A549 (cell line): ENCODE measurements around the gene GDI2. TPM values are rescaled to one million over a fixed set of nuclear protein-coding genes. Genes with fewer than 3 reads are reported as not detected.

Experiments used
- BHLHE40 ChIP-seq: IDR thresholded peaks from 2 replicates; pipeline ENCODE4 v1.6.1; 2012; ENCODE audit warnings: low read depth, low read length, inconsistent platforms
- CBX8 ChIP-seq: fragments of 200-600 bp; sonication (generic); IDR thresholded peaks from 2 replicates; pipeline ENCODE4 v1.6.1; 2016
- CEBPB ChIP-seq, 2 experiments: fragments of >200 bp in 1 of 2; sonication (Bioruptor Twin) in 1 of 2; formaldehyde crosslinking in 1 of 2; IDR thresholded peaks; 2 replicates each; pipeline ENCODE4 v1.6.1; 2012 to 2016
- CHD4 ChIP-seq: fragments of 200-600 bp; sonication (generic); IDR thresholded peaks from 2 replicates; pipeline ENCODE4 v1.6.1; 2016; ENCODE audit warnings: antibody characterized with exemption, mild to moderate bottlenecking, borderline replicate concordance
- EHF ChIP-seq: fragments of 250-450 bp; sonication (Bioruptor Pico); IDR thresholded peaks from 2 replicates; pipeline ENCODE4 v1.5.0; 2020; ENCODE audit warnings: mild to moderate bottlenecking
- FOSL2 ChIP-seq, 2 experiments: fragments of 450-650 bp in 1 of 2; fragments of >200 bp in 1 of 2; sonication (Bioruptor Twin) in 1 of 2; formaldehyde crosslinking; IDR thresholded peaks; 2 replicates each; pipeline versions ENCODE4 v1.5.0 to v1.6.1; 2016 to 2020; ENCODE audit warnings: mild to moderate bottlenecking in 1 of 2, moderate library complexity in 1 of 2
- FOXS1 ChIP-seq: fragments of 250-450 bp; sonication (Bioruptor Pico); IDR thresholded peaks from 2 replicates; pipeline ENCODE4 v1.5.0; 2020; ENCODE audit warnings: mild to moderate bottlenecking, moderate library complexity
- GATA3 ChIP-seq: IDR thresholded peaks from 2 replicates; pipeline ENCODE4 v1.6.1; 2012; ENCODE audit warnings: borderline replicate concordance
- HEYL ChIP-seq: fragments of 250-450 bp; sonication (Bioruptor Pico); IDR thresholded peaks from 2 replicates; pipeline ENCODE4 v1.8.0; 2021; ENCODE audit warnings: mild to moderate bottlenecking, moderate library complexity
- HOXB5 ChIP-seq: fragments of 250-450 bp; sonication (Bioruptor Pico); IDR thresholded peaks from 2 replicates; pipeline ENCODE4 v1.5.0; 2020; ENCODE audit warnings: mild to moderate bottlenecking, moderate library complexity
- JUN ChIP-seq, 2 experiments: fragments of >200 bp; sonication (Bioruptor Twin); formaldehyde crosslinking; IDR thresholded peaks; 2 replicates in 1 of 2; 3 replicates in 1 of 2; pipeline ENCODE4 v1.6.1; 2016 to 2017
- KDM5A ChIP-seq: fragments of 200-600 bp; sonication (generic); IDR thresholded peaks from 2 replicates; pipeline ENCODE4 v1.6.1; 2016; ENCODE audit warnings: antibody characterized with exemption, mild to moderate bottlenecking
- MYC ChIP-seq: IDR thresholded peaks from 2 replicates; pipeline ENCODE4 v1.6.1; 2012; ENCODE audit warnings: mild to moderate bottlenecking, inconsistent platforms, low read length, improper control_type of control experiment, borderline replicate concordance
- NR3C1 ChIP-seq: fragments of >200 bp; sonication (Bioruptor Twin); formaldehyde crosslinking; IDR thresholded peaks from 3 replicates; pipeline ENCODE4 v1.6.1; 2017
- PHF8 ChIP-seq: fragments of 200-600 bp; sonication (generic); IDR thresholded peaks from 2 replicates; pipeline ENCODE4 v1.6.1; 2016; ENCODE audit warnings: low read depth, mild to moderate bottlenecking, antibody characterized with exemption, moderate library complexity, borderline replicate concordance
- POLR2A ChIP-seq: IDR thresholded peaks from 2 replicates; pipeline ENCODE4 v1.6.1; 2012; ENCODE audit warnings: mild to moderate bottlenecking, low read length
- POLR2AphosphoS2 ChIP-seq: conservative IDR thresholded peaks from 2 replicates; pipeline ENCODE4 v1.6.1; 2012; ENCODE audit warnings: low read length, improper control_type of control experiment, inconsistent platforms
- RAD21 ChIP-seq, 2 experiments: fragments of >200 bp in 1 of 2; sonication (Bioruptor Twin) in 1 of 2; formaldehyde crosslinking in 1 of 2; IDR thresholded peaks in 1 of 2; conservative IDR thresholded peaks in 1 of 2; 2 replicates in 1 of 2; 3 replicates in 1 of 2; pipeline ENCODE4 v1.6.1; 2012 to 2018; ENCODE audit warnings: inconsistent platforms in 1 of 2
- REST ChIP-seq: fragments of 200-600 bp; sonication (generic); IDR thresholded peaks from 2 replicates; pipeline ENCODE4 v1.6.1; 2016; ENCODE audit warnings: antibody characterized with exemption, mild to moderate bottlenecking, moderate library complexity
- TFCP2L1 ChIP-seq: fragments of 250-450 bp; sonication (Bioruptor Pico); IDR thresholded peaks from 2 replicates; pipeline ENCODE4 v1.5.0; 2021; ENCODE audit warnings: mild to moderate bottlenecking
- ZC3H11A ChIP-seq: fragments of 450-650 bp; IDR thresholded peaks from 2 replicates; pipeline ENCODE4 v1.6.1; 2014; ENCODE audit warnings: antibody characterized with exemption, mild to moderate bottlenecking
- ZNF302 ChIP-seq: fragments of 250-450 bp; sonication (Bioruptor Pico); IDR thresholded peaks from 2 replicates; pipeline ENCODE4 v1.9.0; 2021; ENCODE audit warnings: inconsistent platforms, mild to moderate bottlenecking, moderate library complexity
- polyA plus RNA-seq, 4 experiments: library from polyadenylated mRNA; depleted of rRNA in 3 of 4; stranded (reverse); fragments of >200 nt; fragmentation: RNase III in 1 of 4; extraction: RNeasy Plus Mini Kit Qiagen cat#74134 plus additional on column Dnase treatment in 1 of 4; gene quantifications; 2 replicates in 3 of 4; 3 replicates in 1 of 4; pipeline ENCODE4 v1.2.3, GENCODE V29; 2011 to 2017
- TF ChIP-seq, protein P1 (sequence below): fragments of >200 bp; sonication (Bioruptor Twin); formaldehyde crosslinking; IDR thresholded peaks from 3 replicates; pipeline ENCODE4 v1.5.1; 2016
- TF ChIP-seq, protein P2 (sequence below): fragments of 250-450 bp; sonication (Bioruptor Pico); IDR thresholded peaks from 2 replicates; pipeline ENCODE4 v1.5.0; 2020; ENCODE audit warnings: low read depth, mild to moderate bottlenecking, moderate library complexity

Gene GDI2
- polyA plus RNA-seq, 2 of the 4 experiments (the other 2 are of a cell fraction), result 278 to 304 TPM

GRCh38 chr10:5813341-5814109 is at the start of gene GDI2 (continued):
- TF ChIP-seq EHF (CRISPR knock-in tag) (peak; percentile 73; the same call in 1 of the 2 replicates), POLR2A (peak; percentile 83), HOXB5 (CRISPR knock-in tag) (peak; percentile 85), POLR2AphosphoS2 (no peak), CHD4 (no peak), BHLHE40 (peak; percentile 61), HEYL (peak; percentile 71; the same call in 1 of the 2 replicates), GATA3 (peak; percentile 55), CBX8 (no peak), FOSL2 (IDR thresholded peaks at IDR 0.05) (no peak), FOSL2 (CRISPR knock-in tag; IDR thresholded peaks at IDR 0.05) (0 out of 2 replicates have a peak, but pooled peaks have one; percentile 17), KDM5A (no peak), REST (peak; percentile 92), JUN (IDR thresholded peaks at IDR 0.05) (peak; percentile 77 to 97), ZC3H11A (no peak; the same call in 1 of the 2 replicates), ZNF302 (CRISPR knock-in tag) (peak; percentile 17; the same call in 1 of the 2 replicates), MYC (peak; percentile 100), NR3C1 (no peak), RAD21 (conservative IDR thresholded peaks at IDR 0.05 in 1 of 2, IDR thresholded peaks at IDR 0.05 in 1 of 2) (no peak), CEBPB (IDR thresholded peaks at IDR 0.05) (no peak), TFCP2L1 (CRISPR knock-in tag) (no peak; the same call in 1 of the 2 replicates), PHF8 (peak; percentile 85), FOXS1 (CRISPR knock-in tag) (no peak; the same call in 1 of the 2 replicates)
- TF ChIP-seq, protein P1, sequence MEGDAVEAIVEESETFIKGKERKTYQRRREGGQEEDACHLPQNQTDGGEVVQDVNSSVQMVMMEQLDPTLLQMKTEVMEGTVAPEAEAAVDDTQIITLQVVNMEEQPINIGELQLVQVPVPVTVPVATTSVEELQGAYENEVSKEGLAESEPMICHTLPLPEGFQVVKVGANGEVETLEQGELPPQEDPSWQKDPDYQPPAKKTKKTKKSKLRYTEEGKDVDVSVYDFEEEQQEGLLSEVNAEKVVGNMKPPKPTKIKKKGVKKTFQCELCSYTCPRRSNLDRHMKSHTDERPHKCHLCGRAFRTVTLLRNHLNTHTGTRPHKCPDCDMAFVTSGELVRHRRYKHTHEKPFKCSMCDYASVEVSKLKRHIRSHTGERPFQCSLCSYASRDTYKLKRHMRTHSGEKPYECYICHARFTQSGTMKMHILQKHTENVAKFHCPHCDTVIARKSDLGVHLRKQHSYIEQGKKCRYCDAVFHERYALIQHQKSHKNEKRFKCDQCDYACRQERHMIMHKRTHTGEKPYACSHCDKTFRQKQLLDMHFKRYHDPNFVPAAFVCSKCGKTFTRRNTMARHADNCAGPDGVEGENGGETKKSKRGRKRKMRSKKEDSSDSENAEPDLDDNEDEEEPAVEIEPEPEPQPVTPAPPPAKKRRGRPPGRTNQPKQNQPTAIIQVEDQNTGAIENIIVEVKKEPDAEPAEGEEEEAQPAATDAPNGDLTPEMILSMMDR, result no peak
- TF ChIP-seq, protein P2, sequence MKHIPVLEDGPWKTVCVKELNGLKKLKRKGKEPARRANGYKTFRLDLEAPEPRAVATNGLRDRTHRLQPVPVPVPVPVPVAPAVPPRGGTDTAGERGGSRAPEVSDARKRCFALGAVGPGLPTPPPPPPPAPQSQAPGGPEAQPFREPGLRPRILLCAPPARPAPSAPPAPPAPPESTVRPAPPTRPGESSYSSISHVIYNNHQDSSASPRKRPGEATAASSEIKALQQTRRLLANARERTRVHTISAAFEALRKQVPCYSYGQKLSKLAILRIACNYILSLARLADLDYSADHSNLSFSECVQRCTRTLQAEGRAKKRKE (CRISPR knock-in tag), result peak; percentile 86
